ENCODE data around the gene HTR3E. TPM values are rescaled to one million over a fixed set of nuclear protein-coding genes. Genes with fewer than 3 reads are reported as not detected.

Gene HTR3E
- total RNA-seq, 4 donors from 2014 or later: not detected

- no peak for DNase-seq
- Histone ChIP-seq H3K27ac (no peak overlapping the region), H3K9me3 (no peaks in the 10 kb centered on the region), H3K4me3 (no peak overlapping the region), H3K27me3 (no peaks in the 10 kb centered on the region), H3K36me3 (no peaks in the 10 kb centered on the region), H3K4me1 (no peaks in the 10 kb centered on the region)
- intact Hi-C loops (cut with DNase I; ENCODE audit: low total_unique reads): no loop called here
- TF ChIP-seq POLR2A (IDR thresholded peaks at IDR 0.05) (no peak), CTCF (IDR thresholded peaks at IDR 0.05) (no peak)
Observed at GRCh38 chr3:184129012-184129411, 32.1 kb downstream of the HTR3E start.

- H3K36me3 ChIP-seq: no peaks in the 10 kb centered on the region
- no peaks in the 10 kb centered on the region for H3K4me1 ChIP-seq
- H3K4me3 ChIP-seq: no peak overlapping the region
- TF ChIP-seq POLR2A (IDR thresholded peaks at IDR 0.05) (no peak), CTCF (IDR thresholded peaks at IDR 0.05) (no peak)
- no peaks in the 10 kb centered on the region for H3K9me3 ChIP-seq
- no peak for DNase-seq
- intact Hi-C loops (cut with DNase I; ENCODE audit: low total_unique reads): loop anchor here (5.0 kb wide), 1 partner anchor 114 kb away; the partner anchor contains the start of genes ALG3 and EEF1AKMT4
- no peaks in the 10 kb centered on the region for H3K27me3 ChIP-seq
- H3K27ac ChIP-seq: no peak overlapping the region
Observed at GRCh38 chr3:184132945-184133344, 36.1 kb downstream of the HTR3E start.

- no peaks in the 10 kb centered on the region for H3K9me3 ChIP-seq
- no peaks in the 10 kb centered on the region for H3K4me1 ChIP-seq
- H3K27me3 ChIP-seq: no peaks in the 10 kb centered on the region
- H3K27ac ChIP-seq: peak overlapping the region; percentile 86 to 94
- H3K4me3 ChIP-seq: peak overlapping the region; percentile 67 to 93
- TF ChIP-seq CTCF (IDR thresholded peaks at IDR 0.05): peak in 1 of 4 experiments; percentile 17
- peak in 1 of 2 donors; percentile 25 for TF ChIP-seq POLR2A (IDR thresholded peaks at IDR 0.05)
- H3K36me3 ChIP-seq: no peaks in the 10 kb centered on the region
- DNase-seq: peak; percentile 82 to 83
- intact Hi-C loops (cut with DNase I; ENCODE audit: low total_unique reads): loop anchor here (5.0 kb wide), 1 partner anchor 113 kb away; the partner anchor contains the start of genes ALG3 and EEF1AKMT4
Observed at GRCh38 chr3:184133840-184134745, 37.2 kb downstream of the HTR3E start.

GRCh38 chr3:184134746-184135148 is 37.9 kb downstream of the HTR3E start:
- H3K4me1 ChIP-seq: no peaks in the 10 kb centered on the region
- intact Hi-C loops (cut with DNase I; ENCODE audit: low total_unique reads): loop anchor here (5.0 kb wide), 1 partner anchor 113 kb away; the partner anchor contains the start of genes ALG3 and EEF1AKMT4
- TF ChIP-seq POLR2A (IDR thresholded peaks at IDR 0.05) (no peak), CTCF (IDR thresholded peaks at IDR 0.05) (no peak)
- H3K27ac ChIP-seq: peak overlapping the region; percentile 86 to 94
- no peaks in the 10 kb centered on the region for H3K9me3 ChIP-seq
- no peak for DNase-seq
- H3K27me3 ChIP-seq: no peaks in the 10 kb centered on the region
- peak overlapping the region; percentile 67 to 93 for H3K4me3 ChIP-seq
- H3K36me3 ChIP-seq: no peaks in the 10 kb centered on the region
